ENCODE measurements around the gene SLC25A18.

GRCh38 chr22:17588606-17589005, 25.3 kb downstream of the SLC25A18 start:
- no peak for TF ChIP-seq CTCF (IDR thresholded peaks at IDR 0.05)
- no peak for TF ChIP-seq POLR2A (IDR thresholded peaks at IDR 0.05)

All from Peyer's patch (tissue), 4 donors.